IMR-90 (cell line): ENCODE data around the gene PCDHGB7. TPM values are rescaled to one million over a fixed set of nuclear protein-coding genes. Genes with fewer than 3 reads are reported as not detected.

ENCODE experiments used
- ATAC-seq: fragments of 200-7000 bp; cut with Tn5 transposase; 2 replicates; pipeline ENCODE4 v1.9.1; 2020; ENCODE audit warnings: low read depth, mild to moderate bottlenecking, moderate library complexity
- BruUV-seq: library from RNA; stranded (reverse); fragments of 400-500 nt; replicated peaks from 2 replicates; lab custom pipeline; 2021; lab: Mats Ljungman, UMichigan
- CTCF ChIA-PET: fragments of 300-600 bp; formaldehyde crosslinking; extraction: SDS; loops from one replicate; lab custom pipeline; 2021; ENCODE audit warnings: antibody characterized with exemption; lab: Yijun Ruan, JAX
- POLR2A ChIA-PET: fragments of 300-600 bp; sonication (Branson Sonifier 250); formaldehyde crosslinking; loops from one replicate; lab custom pipeline; 2022; ENCODE audit warnings: antibody characterized with exemption; ENCODE audit not compliant: unreplicated experiment; lab: Charles Lee
- DNase-seq: peaks from one replicate; pipeline ENCODE4 v3.0.0; 2013
- H2AFZ ChIP-seq: replicated peaks from 2 replicates; pipeline ENCODE3; 2013; ENCODE audit warnings: low read length, mild to moderate bottlenecking; ENCODE audit not compliant: poor library complexity
- H2AK5ac ChIP-seq: 2 replicates; pipeline ENCODE4 v1.6.1; 2013; ENCODE audit warnings: low read depth, low read length, inconsistent platforms
- H2AK9ac ChIP-seq: replicated peaks from 2 replicates; pipeline ENCODE3; 2013; ENCODE audit warnings: mild to moderate bottlenecking, low read depth, low read length, moderate library complexity; ENCODE audit not compliant: poor library complexity
- H2BK120ac ChIP-seq: 2 replicates; pipeline ENCODE4 v1.6.1; 2013; ENCODE audit warnings: low read depth, low read length, inconsistent platforms
- H2BK15ac ChIP-seq: 3 replicates; pipeline ENCODE4 v1.6.1; 2013; ENCODE audit warnings: low read depth, low read length, inconsistent platforms
- H2BK20ac ChIP-seq: 2 replicates; pipeline ENCODE4 v1.6.1; 2013; ENCODE audit warnings: low read depth, mild to moderate bottlenecking, inconsistent platforms, low read length, moderate library complexity
- H2BK5ac ChIP-seq: 2 replicates; pipeline ENCODE4 v1.6.1; 2013; ENCODE audit warnings: mild to moderate bottlenecking, low read depth, low read length, inconsistent platforms; ENCODE audit not compliant: poor library complexity, severe bottlenecking
- H3K14ac ChIP-seq: replicated peaks from 2 replicates; pipeline ENCODE4 v1.6.1; 2013; ENCODE audit warnings: low read depth, low read length, inconsistent platforms
- H3K18ac ChIP-seq: 2 replicates; pipeline ENCODE4 v1.6.1; 2013; ENCODE audit warnings: low read depth, low read length, control low read depth
- H3K23ac ChIP-seq: 2 replicates; pipeline ENCODE4 v1.6.1; 2013; ENCODE audit warnings: low read depth, low read length, inconsistent platforms
- H3K27ac ChIP-seq: 2 replicates; pipeline ENCODE4 v1.5.1; 2013; ENCODE audit warnings: mild to moderate bottlenecking, control low read depth, low read length; ENCODE audit not compliant: insufficient read depth
- H3K27me3 ChIP-seq: 2 replicates; pipeline ENCODE4 v1.6.1; 2013; ENCODE audit warnings: low read length; ENCODE audit not compliant: control insufficient read depth, insufficient read depth
- H3K36me3 ChIP-seq: 2 replicates; pipeline ENCODE4 v1.6.1; 2013; ENCODE audit warnings: low read length, mixed read lengths; ENCODE audit not compliant: control insufficient read depth, insufficient read depth
- H3K4ac ChIP-seq: 2 replicates; pipeline ENCODE4 v1.6.1; 2013; ENCODE audit warnings: low read depth, low read length, inconsistent platforms
- H3K4me1 ChIP-seq: 2 replicates; pipeline ENCODE4 v1.6.1; 2013; ENCODE audit warnings: low read length, mixed read lengths; ENCODE audit not compliant: control insufficient read depth, insufficient read depth
- H3K4me2 ChIP-seq: 2 replicates; pipeline ENCODE4 v1.6.1; 2013; ENCODE audit warnings: low read depth, mild to moderate bottlenecking, control low read depth, low read length, moderate library complexity
- H3K4me3 ChIP-seq: 2 replicates; pipeline ENCODE4 v1.5.1; 2013; ENCODE audit warnings: low read depth, mild to moderate bottlenecking, control low read depth, low read length, moderate library complexity; ENCODE audit not compliant: insufficient read depth
- H3K56ac ChIP-seq: 2 replicates; pipeline ENCODE4 v1.6.1; 2013; ENCODE audit warnings: low read length, inconsistent platforms; ENCODE audit not compliant: insufficient read depth; ENCODE audit errors: extremely low read depth
- H3K79me1 ChIP-seq, 2 experiments: 2 replicates each; pipeline ENCODE4 v1.6.1; 2013; ENCODE audit warnings: low read length in 2 of 2, inconsistent platforms in 1 of 2, low read depth in 1 of 2
- H3K9ac ChIP-seq: 2 replicates; pipeline ENCODE4 v1.6.1; 2013; ENCODE audit warnings: low read depth, low read length, control low read depth
- H3K9me1 ChIP-seq: 2 replicates; pipeline ENCODE4 v1.6.1; 2013; ENCODE audit warnings: low read length, inconsistent platforms; ENCODE audit not compliant: insufficient read depth
- H3K9me3 ChIP-seq: 2 replicates; pipeline ENCODE4 v1.6.1; 2013; ENCODE audit warnings: low read length; ENCODE audit not compliant: control insufficient read depth, insufficient read depth
- H4K20me1 ChIP-seq: 2 replicates; pipeline ENCODE4 v1.6.1; 2013; ENCODE audit warnings: low read length, inconsistent platforms; ENCODE audit not compliant: insufficient read depth
- H4K5ac ChIP-seq: 2 replicates; pipeline ENCODE4 v1.6.1; 2013; ENCODE audit warnings: mild to moderate bottlenecking, low read depth, low read length, control low read depth
- H4K8ac ChIP-seq, 2 experiments: 2 replicates each; pipeline ENCODE4 v1.6.1; 2013; ENCODE audit warnings: low read depth in 2 of 2, low read length in 2 of 2, control low read depth in 1 of 2, inconsistent platforms in 1 of 2
- H4K91ac ChIP-seq: 2 replicates; pipeline ENCODE4 v1.6.1; 2013; ENCODE audit warnings: low read depth, low read length, inconsistent platforms; ENCODE audit not compliant: insufficient read depth
- BHLHE40 ChIP-seq: fragments of 150-350 bp; IDR thresholded peaks from 2 replicates; pipeline ENCODE4 v1.6.1; 2016; ENCODE audit warnings: mild to moderate bottlenecking, low read depth, low read length
- CEBPB ChIP-seq: IDR thresholded peaks from 2 replicates; pipeline ENCODE4 v1.6.1; 2012; ENCODE audit warnings: low read depth, low read length, improper control_type of control experiment
- CHD1 ChIP-seq: IDR thresholded peaks from 2 replicates; pipeline ENCODE4 v1.6.1; 2012; ENCODE audit warnings: low read depth, low read length, improper control_type of control experiment
- FOS ChIP-seq: fragments of 150-350 bp; IDR thresholded peaks from 2 replicates; pipeline ENCODE4 v1.6.1; 2016; ENCODE audit warnings: low read depth, low read length
- MAFK ChIP-seq: IDR thresholded peaks from 2 replicates; pipeline ENCODE4 v1.6.1; 2012; ENCODE audit warnings: low read depth, low read length, improper control_type of control experiment
- MAZ ChIP-seq: IDR thresholded peaks from 2 replicates; pipeline ENCODE4 v1.6.1; 2012; ENCODE audit warnings: low read depth, mild to moderate bottlenecking, low read length, improper control_type of control experiment, moderate library complexity, borderline replicate concordance
- MXI1 ChIP-seq: IDR thresholded peaks from 2 replicates; pipeline ENCODE4 v1.6.1; 2012; ENCODE audit warnings: low read depth, mild to moderate bottlenecking, low read length, moderate library complexity, borderline replicate concordance
- NFE2L2 ChIP-seq: fragments of 150-350 bp; IDR thresholded peaks from 2 replicates; pipeline ENCODE4 v1.6.1; 2016; ENCODE audit warnings: low read depth, mild to moderate bottlenecking, low read length
- POLR2A ChIP-seq: IDR thresholded peaks from 2 replicates; pipeline ENCODE4 v1.6.1; 2012; ENCODE audit warnings: mild to moderate bottlenecking, low read depth, low read length
- RAD21 ChIP-seq: IDR thresholded peaks from 2 replicates; pipeline ENCODE4 v1.6.1; 2012; ENCODE audit warnings: low read length, improper control_type of control experiment
- RCOR1 ChIP-seq: IDR thresholded peaks from 2 replicates; pipeline ENCODE4 v1.6.1; 2012; ENCODE audit warnings: mild to moderate bottlenecking, low read length, improper control_type of control experiment; ENCODE audit not compliant: insufficient replicate concordance
- RFX5 ChIP-seq: IDR thresholded peaks from 2 replicates; pipeline ENCODE4 v1.8.0; 2012; ENCODE audit warnings: low read depth, mild to moderate bottlenecking, low read length, moderate library complexity
- SMC3 ChIP-seq: fragments of 150-350 bp; IDR thresholded peaks from 2 replicates; pipeline ENCODE4 v1.6.1; 2016; ENCODE audit warnings: low read depth, mild to moderate bottlenecking, antibody characterized with exemption, low read length, moderate library complexity
- USF2 ChIP-seq: fragments of 150-350 bp; IDR thresholded peaks from 2 replicates; pipeline ENCODE4 v1.6.1; 2017; ENCODE audit warnings: mild to moderate bottlenecking, antibody characterized with exemption, low read length, low read depth
- WGBS, 2 experiments: methylation state at CpG; one replicate each; pipeline versions ENCODE4 v1.1.5 to v1.1.7; 2013; ENCODE audit warnings: missing lambda C conversion rate in 2 of 2; ENCODE audit not compliant: insufficient read length in 1 of 2; ENCODE audit errors: extremely low coverage in 2 of 2; 5-methylcytosine and 5-hydroxymethylcytosine counted together
- dilution Hi-C: fragments of 300-500 bp; cut with HindIII; formaldehyde crosslinking; loops from one replicate; pipeline ENCODE4 v1.14.3; 2018; ENCODE audit warnings: low sequenced_read_pairs; ENCODE audit not compliant: unreplicated experiment
- in situ Hi-C: fragments of 300-500 bp; cut with MboI; formaldehyde crosslinking; loops from 3 replicates; pipeline ENCODE4 v1.14.3; 2019; ENCODE audit warnings: low sequenced_read_pairs, inconsistent platforms, mixed read lengths
- intact Hi-C: fragments of 100-400 bp; cut with micrococcal nuclease; formaldehyde crosslinking; loops from 2 replicates; pipeline ENCODE4 v1.10.0; 2022
- polyA plus RNA-seq, 3 experiments: library from polyadenylated mRNA; depleted of rRNA; stranded (reverse); fragments of >200 nt; gene quantifications; 2 replicates each; pipeline ENCODE4 v1.2.3, GENCODE V29; 2012; ENCODE audit warnings: low replicate concordance in 1 of 3
- total RNA-seq: library from RNA; depleted of rRNA; stranded (reverse); fragments of >200 nt; gene quantifications from 2 replicates; pipeline ENCODE4 v1.2.3, GENCODE V29; 2012
- TF ChIP-seq, protein P1 (sequence below): conservative IDR thresholded peaks from 2 replicates; pipeline ENCODE4 v1.5.1; 2012; ENCODE audit warnings: mild to moderate bottlenecking, low read depth, low read length, improper control_type of control experiment
- TF ChIP-seq, protein P2 (sequence below): fragments of 150-350 bp; IDR thresholded peaks from 2 replicates; pipeline ENCODE4 v1.6.1; 2016; ENCODE audit warnings: low read depth, mild to moderate bottlenecking, low read length, moderate library complexity, borderline replicate concordance

PCDHGB7 gene
- total and polyA plus RNA-seq, 2 of the 4 experiments (the other 2 are of a cell fraction) = 6.3 to 8.1 TPM

GRCh38 chr5:141441571-141442170 lies 24.2 kb downstream of the PCDHGB7 start:
- Histone ChIP-seq H3K18ac (no peak overlapping the region), H4K5ac (no peak overlapping the region), H3K4me1 (peaks cover 2% of the 10 kb centered on the region; the same call in 1 of the 2 replicates), H4K8ac (no peak overlapping the region), H3K4me3 (no peak overlapping the region), H2BK15ac (no peak overlapping the region), H2BK120ac (no peak overlapping the region), H3K4ac (no peak overlapping the region), H3K23ac (no peak overlapping the region), H2BK5ac (no peak overlapping the region), H3K9me3 (peaks cover 10% of the 10 kb centered on the region; the same call in 1 of the 2 replicates), H3K27ac (no peak overlapping the region), H4K20me1 (no peaks in the 10 kb centered on the region), H2BK20ac (no peak overlapping the region), H3K14ac (no peak overlapping the region), H4K91ac (no peak overlapping the region), H3K9me1 (no peaks in the 10 kb centered on the region), H2AK5ac (no peak overlapping the region), H2AK9ac (no peak overlapping the region), H3K9ac (no peak overlapping the region), H3K36me3 (peaks cover 11% of the 10 kb centered on the region), H3K27me3 (no peaks in the 10 kb centered on the region), H3K4me2 (no peak overlapping the region), H3K79me1 (peaks cover 28 to 33% of the 10 kb centered on the region in 2 experiments), H2AFZ (no peak overlapping the region), H3K56ac (no peak overlapping the region)
- ChIA-PET CTCF (no interaction called here), POLR2A (no interaction called here)
- DNase-seq (no peak), ATAC-seq (no peak)
- intact Hi-C loops (no loop called here), in situ Hi-C loops (no loop called here), dilution Hi-C loops (no loop called here)
- WGBS, 2 experiments = 63% methylated on average over 25 of the region's 50 CpGs; no CpG with 5 or more reads in 1 of the 2 experiments
- TF ChIP-seq SMC3 (no peak), USF2 (no peak), RAD21 (no peak), CEBPB (no peak), POLR2A (no peak), MAZ (no peak), BHLHE40 (no peak), RCOR1 (no peak), MAFK (no peak), NFE2L2 (no peak), MXI1 (no peak), RFX5 (no peak), CHD1 (no peak), FOS (no peak)
- TF ChIP-seq, protein P1, sequence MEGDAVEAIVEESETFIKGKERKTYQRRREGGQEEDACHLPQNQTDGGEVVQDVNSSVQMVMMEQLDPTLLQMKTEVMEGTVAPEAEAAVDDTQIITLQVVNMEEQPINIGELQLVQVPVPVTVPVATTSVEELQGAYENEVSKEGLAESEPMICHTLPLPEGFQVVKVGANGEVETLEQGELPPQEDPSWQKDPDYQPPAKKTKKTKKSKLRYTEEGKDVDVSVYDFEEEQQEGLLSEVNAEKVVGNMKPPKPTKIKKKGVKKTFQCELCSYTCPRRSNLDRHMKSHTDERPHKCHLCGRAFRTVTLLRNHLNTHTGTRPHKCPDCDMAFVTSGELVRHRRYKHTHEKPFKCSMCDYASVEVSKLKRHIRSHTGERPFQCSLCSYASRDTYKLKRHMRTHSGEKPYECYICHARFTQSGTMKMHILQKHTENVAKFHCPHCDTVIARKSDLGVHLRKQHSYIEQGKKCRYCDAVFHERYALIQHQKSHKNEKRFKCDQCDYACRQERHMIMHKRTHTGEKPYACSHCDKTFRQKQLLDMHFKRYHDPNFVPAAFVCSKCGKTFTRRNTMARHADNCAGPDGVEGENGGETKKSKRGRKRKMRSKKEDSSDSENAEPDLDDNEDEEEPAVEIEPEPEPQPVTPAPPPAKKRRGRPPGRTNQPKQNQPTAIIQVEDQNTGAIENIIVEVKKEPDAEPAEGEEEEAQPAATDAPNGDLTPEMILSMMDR = no peak
- TF ChIP-seq, protein P2, sequence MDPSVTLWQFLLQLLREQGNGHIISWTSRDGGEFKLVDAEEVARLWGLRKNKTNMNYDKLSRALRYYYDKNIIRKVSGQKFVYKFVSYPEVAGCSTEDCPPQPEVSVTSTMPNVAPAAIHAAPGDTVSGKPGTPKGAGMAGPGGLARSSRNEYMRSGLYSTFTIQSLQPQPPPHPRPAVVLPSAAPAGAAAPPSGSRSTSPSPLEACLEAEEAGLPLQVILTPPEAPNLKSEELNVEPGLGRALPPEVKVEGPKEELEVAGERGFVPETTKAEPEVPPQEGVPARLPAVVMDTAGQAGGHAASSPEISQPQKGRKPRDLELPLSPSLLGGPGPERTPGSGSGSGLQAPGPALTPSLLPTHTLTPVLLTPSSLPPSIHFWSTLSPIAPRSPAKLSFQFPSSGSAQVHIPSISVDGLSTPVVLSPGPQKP = no peak
- no TSS peak for BruUV-seq
